Measurements from ENCODE around the gene ZNF324.

GRCh38 chr19:58428617-58429016 is 38.3 kb upstream of the ZNF324 start:
- no peak for TF ChIP-seq MAX (IDR thresholded peaks at IDR 0.05)
- TF ChIP-seq CTCF (IDR thresholded peaks at IDR 0.05; ENCODE audit: low read depth, low read length, missing input control): no peak
- no peak for TF ChIP-seq RAD21 (IDR thresholded peaks at IDR 0.05)
- no peak for TF ChIP-seq EGR1 (IDR thresholded peaks at IDR 0.05; ENCODE audit: low read depth in 2 of 2)
- TF ChIP-seq SP1 (IDR thresholded peaks at IDR 0.05): no peak
- no peak for TF ChIP-seq ZBTB33 (IDR thresholded peaks at IDR 0.05)
- no peak for TF ChIP-seq GABPA (IDR thresholded peaks at IDR 0.05 in 1 of 2, conservative IDR thresholded peaks at IDR 0.05 in 1 of 2)
- TF ChIP-seq REST (IDR thresholded peaks at IDR 0.05): no peak
- TF ChIP-seq TAF1 (conservative IDR thresholded peaks at IDR 0.05): no peak
- TF ChIP-seq JUND (IDR thresholded peaks at IDR 0.05): no peak
- no peak for TF ChIP-seq YY1 (IDR thresholded peaks at IDR 0.05)
- TF ChIP-seq NR2F2 (IDR thresholded peaks at IDR 0.05): no peak
- TF ChIP-seq RXRA (IDR thresholded peaks at IDR 0.05): no peak

All from liver (tissue), 3 donors.